Gastroesophageal sphincter (tissue), 4 donors: ENCODE data around the gene SYNDIG1L. TPM values are rescaled to one million over a fixed set of nuclear protein-coding genes. Genes with fewer than 3 reads are reported as not detected.

Source experiments
- ATAC-seq: fragments of 150-250 bp; one replicate; pipeline ENCODE4 v1.9.1; 2016; ENCODE audit warnings: mild to moderate bottlenecking, moderate library complexity
- H3K27ac ChIP-seq, 4 donors: fragments of 200-600 bp; sonication (generic) in 3 of 4; 1 replicate in 3 of 4; 2 replicates in 1 of 4; pipeline ENCODE4 v1.5.1; 2016 to 2019
- H3K27me3 ChIP-seq: fragments of 200-600 bp; sonication (generic); one replicate; pipeline ENCODE4 v1.5.1; 2019
- H3K36me3 ChIP-seq, 2 donors: fragments of 200-600 bp; sonication (generic); one replicate each; pipeline ENCODE4 v1.5.1; 2019; ENCODE audit warnings: control low read depth in 1 of 2
- H3K4me1 ChIP-seq, 3 donors: fragments of 200-600 bp; sonication (generic); 1 replicate in 2 of 3; 2 replicates in 1 of 3; pipeline ENCODE4 v1.5.1; 2016 to 2019; ENCODE audit warnings: control low read depth in 2 of 3
- H3K4me3 ChIP-seq, 2 donors: fragments of 200-600 bp; sonication (generic); one replicate each; pipeline ENCODE4 v1.5.1; 2019; ENCODE audit warnings: mild to moderate bottlenecking in 1 of 2, moderate library complexity in 1 of 2
- H3K9me3 ChIP-seq, 3 donors: fragments of 200-600 bp; sonication (generic); one replicate each; pipeline ENCODE4 v1.5.1; 2017 to 2019; ENCODE audit warnings: control low read depth in 2 of 3
- CTCF ChIP-seq, 4 experiments: fragments of 200-600 bp in 2 of 4; fragments of 450-650 bp in 2 of 4; sonication (generic) in 1 of 4; IDR thresholded peaks; one replicate each; pipeline ENCODE4 v1.5.1; 2017 to 2019; ENCODE audit warnings: antibody characterized with exemption in 4 of 4, mild to moderate bottlenecking in 2 of 4, moderate library complexity in 2 of 4
- EP300 ChIP-seq: sonication (generic); formaldehyde crosslinking; IDR thresholded peaks from one replicate; pipeline ENCODE4 v1.6.1; 2017; ENCODE audit warnings: antibody characterized with exemption, mild to moderate bottlenecking
- POLR2A ChIP-seq, 2 donors: fragments of 450-650 bp; IDR thresholded peaks; one replicate each; pipeline ENCODE4 v1.6.1; 2017; ENCODE audit warnings: antibody characterized with exemption in 2 of 2, mild to moderate bottlenecking in 2 of 2, moderate library complexity in 1 of 2
- POLR2AphosphoS5 ChIP-seq: sonication (generic); formaldehyde crosslinking; IDR thresholded peaks from one replicate; pipeline ENCODE4 v1.6.1; 2017; ENCODE audit warnings: antibody characterized with exemption
- WGBS, 2 donors: methylation state at CpG; one replicate each; pipeline ENCODE4 v1.1.5; 2018; ENCODE audit warnings: low coverage in 1 of 2; 5-methylcytosine and 5-hydroxymethylcytosine counted together
- total RNA-seq, 4 donors: library from RNA; depleted of rRNA; stranded (reverse); fragments of >200 nt; gene quantifications; one replicate each; pipeline ENCODE4 v1.1.0, GENCODE V29; 2016

Gene SYNDIG1L
- total RNA-seq, 4 donors from 2014 or later = 0.20 to 0.47 (median 0.27) TPM; not detected in 1

GRCh38 chr14:74412753-74413152 lies 13.3 kb downstream of the SYNDIG1L start:
- TF ChIP-seq POLR2A (IDR thresholded peaks at IDR 0.05) (no peak), EP300 (no peak), POLR2AphosphoS5 (no peak), CTCF (IDR thresholded peaks at IDR 0.05) (no peak)
- H3K36me3 ChIP-seq = no peaks in the 10 kb centered on the region
- H3K4me3 ChIP-seq = no peak overlapping the region
- no peak overlapping the region for H3K27ac ChIP-seq
- no peaks in the 10 kb centered on the region for H3K4me1 ChIP-seq
- WGBS, 2 donors = no CpG with 5 or more reads among the region's 2 CpGs
- no peaks in the 10 kb centered on the region for H3K9me3 ChIP-seq
- H3K27me3 ChIP-seq = peaks cover 79% of the 10 kb centered on the region
- ATAC-seq = no peak

GRCh38 chr14:74411671-74412070 lies 14.3 kb downstream of the SYNDIG1L start:
- Histone ChIP-seq H3K4me1 (no peaks in the 10 kb centered on the region), H3K4me3 (no peak overlapping the region), H3K36me3 (no peaks in the 10 kb centered on the region), H3K27me3 (peaks cover 79% of the 10 kb centered on the region), H3K9me3 (no peaks in the 10 kb centered on the region), H3K27ac (no peak overlapping the region)
- 80% methylated on average over 1 of the region's 7 CpGs; no CpG with 5 or more reads in 1 of the 2 donors for WGBS, 2 donors
- no peak for TF ChIP-seq POLR2AphosphoS5
- TF ChIP-seq POLR2A (IDR thresholded peaks at IDR 0.05) = no peak
- no peak for TF ChIP-seq EP300
- no peak for TF ChIP-seq CTCF (IDR thresholded peaks at IDR 0.05)
- ATAC-seq = no peak

GRCh38 chr14:74409441-74409840 lies 16.6 kb downstream of the SYNDIG1L start:
- Histone ChIP-seq H3K9me3 (no peaks in the 10 kb centered on the region), H3K36me3 (no peaks in the 10 kb centered on the region), H3K4me1 (no peaks in the 10 kb centered on the region), H3K27ac (no peak overlapping the region), H3K27me3 (peaks cover 82% of the 10 kb centered on the region), H3K4me3 (no peak overlapping the region)
- no CpG with 5 or more reads among the region's 6 CpGs for WGBS, 2 donors
- ATAC-seq = no peak
- TF ChIP-seq EP300 (no peak), POLR2AphosphoS5 (no peak), CTCF (IDR thresholded peaks at IDR 0.05) (no peak), POLR2A (IDR thresholded peaks at IDR 0.05) (no peak)

- ATAC-seq = no peak
- Histone ChIP-seq H3K36me3 (no peaks in the 10 kb centered on the region), H3K4me3 (no peak overlapping the region), H3K27ac (no peak overlapping the region), H3K27me3 (peaks cover 82% of the 10 kb centered on the region), H3K9me3 (no peaks in the 10 kb centered on the region), H3K4me1 (no peaks in the 10 kb centered on the region)
- 79 to 83% methylated on average over 3 of the region's 3 CpGs for WGBS, 2 donors
- no peak for TF ChIP-seq POLR2A (IDR thresholded peaks at IDR 0.05)
- TF ChIP-seq CTCF (IDR thresholded peaks at IDR 0.05) = no peak
- no peak for TF ChIP-seq POLR2AphosphoS5
- no peak for TF ChIP-seq EP300
Measured at GRCh38 chr14:74408870-74409269, 17.1 kb downstream of the SYNDIG1L start.

GRCh38 chr14:74407801-74408154 lies 18.2 kb downstream of the SYNDIG1L start:
- H3K36me3 ChIP-seq = no peaks in the 10 kb centered on the region
- H3K27me3 ChIP-seq = peaks cover 90% of the 10 kb centered on the region
- H3K4me1 ChIP-seq = peaks cover 0 to 3% (median 0%) of the 10 kb centered on the region in 3 donors
- ATAC-seq = no peak
- WGBS, 2 donors = 90% methylated on average over 2 of the region's 5 CpGs; no CpG with 5 or more reads in 1 of the 2 donors
- no peak overlapping the region for H3K27ac ChIP-seq
- TF ChIP-seq EP300 (no peak), POLR2AphosphoS5 (no peak)
- H3K9me3 ChIP-seq = no peaks in the 10 kb centered on the region
- no peak overlapping the region for H3K4me3 ChIP-seq
